Prostate gland (tissue), 2 donors: ENCODE data around the gene AIPL1.

Experiments used
- CTCF ChIP-seq, 4 experiments: fragments of 200-600 bp in 2 of 4; fragments of 450-650 bp in 2 of 4; sonication (generic) in 2 of 4; IDR thresholded peaks; 1 replicate in 3 of 4; 2 replicates in 1 of 4; pipeline ENCODE4 v1.5.1; 2016 to 2019; ENCODE audit warnings: antibody characterized with exemption in 4 of 4, mild to moderate bottlenecking in 2 of 4, moderate library complexity in 2 of 4
- POLR2AphosphoS5 ChIP-seq: sonication (generic); formaldehyde crosslinking; IDR thresholded peaks from one replicate; pipeline ENCODE4 v1.6.1; 2017; ENCODE audit warnings: antibody characterized with exemption

GRCh38 chr17:6420173-6420641 is 14.7 kb downstream of the AIPL1 start:
- TF ChIP-seq CTCF (IDR thresholded peaks at IDR 0.05): peak in 1 of 4 experiments; percentile 23
- no peak for TF ChIP-seq POLR2AphosphoS5
